ES-I3 (cell line): ENCODE data around the gene RHBDD3.

Experiments used
- H3K36me3 ChIP-seq: 2 replicates; pipeline ENCODE4 v1.6.1; 2013; ENCODE audit warnings: mild to moderate bottlenecking, low read length, control low read depth, moderate library complexity; ENCODE audit not compliant: insufficient read depth
- H3K4me1 ChIP-seq: 2 replicates; pipeline ENCODE4 v1.6.1; 2013; ENCODE audit warnings: mild to moderate bottlenecking, control low read depth, low read length; ENCODE audit not compliant: insufficient read depth
- H3K9ac ChIP-seq: 2 replicates; pipeline ENCODE4 v1.6.1; 2013; ENCODE audit warnings: low read depth, mild to moderate bottlenecking, low read length, moderate library complexity
- H3K9me3 ChIP-seq: 2 replicates; pipeline ENCODE4 v1.6.1; 2013; ENCODE audit warnings: mild to moderate bottlenecking, low read length, moderate library complexity; ENCODE audit not compliant: control insufficient read depth, insufficient read depth

The RHBDD3 gene

GRCh38 chr22:29299136-29299900 lies 31.5 kb upstream of the RHBDD3 start:
- Histone ChIP-seq H3K4me1 (no peaks in the 10 kb centered on the region), H3K36me3 (peaks cover 48% of the 10 kb centered on the region), H3K9ac (no peak overlapping the region), H3K9me3 (no peaks in the 10 kb centered on the region; the same call in 1 of the 2 replicates)

- Histone ChIP-seq H3K4me1 (no peaks in the 10 kb centered on the region), H3K9me3 (no peaks in the 10 kb centered on the region; the same call in 1 of the 2 replicates), H3K9ac (no peak overlapping the region), H3K36me3 (peaks cover 52% of the 10 kb centered on the region)
Observed at GRCh38 chr22:29298641-29299040, 30.9 kb upstream of the RHBDD3 start.

- H3K9ac ChIP-seq, result no peak overlapping the region
- no peaks in the 10 kb centered on the region for H3K9me3 ChIP-seq
- H3K36me3 ChIP-seq, result peaks cover 81% of the 10 kb centered on the region
- H3K4me1 ChIP-seq, result no peaks in the 10 kb centered on the region
Observed at GRCh38 chr22:29292379-29292778, 24.6 kb upstream of the RHBDD3 start.

- H3K9ac ChIP-seq, result no peak overlapping the region
- H3K36me3 ChIP-seq, result peaks cover 79% of the 10 kb centered on the region
- H3K4me1 ChIP-seq, result no peaks in the 10 kb centered on the region
- no peaks in the 10 kb centered on the region for H3K9me3 ChIP-seq
Observed at GRCh38 chr22:29291215-29291614, 23.4 kb upstream of the RHBDD3 start.

DNA sequence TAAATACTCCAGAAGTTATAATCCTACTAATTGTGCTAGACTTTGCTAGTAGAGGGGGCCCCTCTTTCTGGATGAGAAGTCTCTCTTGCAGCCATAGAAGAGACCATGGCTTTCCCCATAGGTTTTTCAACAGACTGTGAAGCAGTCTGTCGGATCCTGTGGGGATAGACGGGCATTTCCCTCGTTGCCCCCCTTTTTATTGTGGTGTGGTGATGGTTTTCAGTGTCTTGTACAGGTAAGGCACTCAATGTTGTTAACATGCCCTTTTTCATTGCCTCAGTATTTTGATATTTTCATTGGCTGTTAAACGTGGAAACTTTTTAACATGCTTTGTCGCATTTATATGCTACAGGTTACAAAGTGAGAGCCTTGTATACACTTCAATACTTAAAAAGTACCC lies 22.3 kb upstream of the RHBDD3 start:
- H3K9me3 ChIP-seq, result no peaks in the 10 kb centered on the region
- no peak overlapping the region for H3K9ac ChIP-seq
- no peaks in the 10 kb centered on the region for H3K4me1 ChIP-seq
- H3K36me3 ChIP-seq, result peaks cover 74% of the 10 kb centered on the region

DNA sequence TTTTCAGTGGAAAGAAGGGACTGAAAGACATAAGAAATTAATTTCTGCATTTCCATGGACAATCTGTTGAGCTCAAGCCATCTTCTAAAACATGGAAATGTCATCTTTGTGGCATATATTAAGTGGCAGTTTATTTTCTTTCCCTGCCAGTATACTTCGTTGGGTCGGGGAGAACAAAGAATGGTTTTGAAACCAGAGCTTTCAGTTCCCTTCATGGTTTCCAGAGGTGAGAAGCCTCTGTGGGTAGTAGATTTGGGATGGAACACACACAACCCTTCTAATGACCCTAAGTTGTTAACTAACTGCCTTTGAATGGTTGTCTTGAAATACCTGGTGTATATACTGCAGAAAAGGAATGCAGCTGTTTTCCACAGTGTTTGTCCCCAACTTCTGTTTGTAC lies 21.1 kb upstream of the RHBDD3 start:
- Histone ChIP-seq H3K36me3 (peaks cover 74% of the 10 kb centered on the region), H3K9me3 (no peaks in the 10 kb centered on the region)

DNA sequence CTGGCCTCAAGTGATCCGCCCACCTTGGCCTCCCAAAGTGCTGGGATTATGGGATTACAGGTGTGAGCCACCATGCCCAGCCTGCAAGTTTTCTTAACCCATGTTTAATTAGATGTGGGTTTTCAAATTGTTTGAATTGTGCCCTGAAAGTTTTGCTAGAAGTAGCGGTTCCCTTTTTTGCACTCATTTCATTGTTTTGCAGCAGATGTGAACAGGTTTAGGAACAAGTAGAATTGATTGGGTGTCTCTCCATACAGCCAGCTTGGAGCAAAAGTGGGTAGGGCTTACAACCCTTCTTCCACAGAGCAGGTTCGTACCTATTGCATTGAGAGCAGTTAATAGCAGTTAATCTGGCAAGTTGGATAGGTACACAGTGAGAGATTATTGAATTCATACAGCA lies 16.4 kb upstream of the RHBDD3 start:
- Histone ChIP-seq H3K36me3 (peaks cover 73% of the 10 kb centered on the region), H3K9ac (no peak overlapping the region), H3K9me3 (no peaks in the 10 kb centered on the region), H3K4me1 (no peaks in the 10 kb centered on the region)

More for the DNA sequence above, 21.1 kb upstream of the RHBDD3 start:
- H3K4me1 ChIP-seq, result no peaks in the 10 kb centered on the region
- H3K9ac ChIP-seq, result no peak overlapping the region

- Histone ChIP-seq H3K9me3 (no peaks in the 10 kb centered on the region), H3K4me1 (peaks cover under 1% of the 10 kb centered on the region; the same call in 1 of the 2 replicates), H3K36me3 (peaks cover 73% of the 10 kb centered on the region), H3K9ac (no peak overlapping the region)
Observed at GRCh38 chr22:29277927-29278326, 10.1 kb upstream of the RHBDD3 start.

DNA sequence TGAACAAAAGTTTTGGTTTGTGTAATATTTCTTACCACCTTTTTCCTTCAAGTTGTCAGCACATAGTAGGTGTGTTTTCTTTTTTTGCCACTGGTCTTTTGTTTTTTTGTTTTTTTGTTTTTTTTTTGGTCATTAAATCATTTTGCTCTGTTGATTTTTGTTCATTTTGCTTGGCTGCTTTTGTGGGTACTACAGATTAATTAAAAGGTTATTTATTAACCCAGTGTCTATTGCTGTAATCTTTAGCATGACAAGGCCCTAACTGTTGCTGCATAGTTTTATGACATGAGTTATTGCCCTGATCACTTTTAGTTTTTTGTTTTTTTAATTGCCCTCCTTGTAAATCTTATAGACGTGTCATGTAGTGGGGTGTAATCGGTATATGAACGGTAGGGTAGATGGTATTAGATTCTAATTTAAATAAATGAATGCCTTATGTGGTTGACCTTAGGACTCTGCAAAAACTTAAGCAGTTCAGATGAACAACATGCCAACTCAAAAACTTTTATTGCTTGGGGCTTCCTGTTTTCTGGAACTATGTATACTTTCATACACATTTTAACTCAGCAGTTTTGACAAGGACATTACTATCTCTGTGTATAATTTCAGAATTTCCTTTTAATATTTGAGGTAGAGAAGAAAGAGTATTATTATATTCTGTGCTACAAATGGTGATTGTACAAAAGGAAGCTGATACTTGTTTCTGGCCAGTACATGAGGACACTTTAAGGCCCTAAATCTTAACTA lies 8.2 kb upstream of the RHBDD3 start:
- Histone ChIP-seq H3K4me1 (peaks cover 14% of the 10 kb centered on the region), H3K9me3 (no peaks in the 10 kb centered on the region), H3K9ac (no peak overlapping the region), H3K36me3 (peaks cover 62% of the 10 kb centered on the region)

DNA sequence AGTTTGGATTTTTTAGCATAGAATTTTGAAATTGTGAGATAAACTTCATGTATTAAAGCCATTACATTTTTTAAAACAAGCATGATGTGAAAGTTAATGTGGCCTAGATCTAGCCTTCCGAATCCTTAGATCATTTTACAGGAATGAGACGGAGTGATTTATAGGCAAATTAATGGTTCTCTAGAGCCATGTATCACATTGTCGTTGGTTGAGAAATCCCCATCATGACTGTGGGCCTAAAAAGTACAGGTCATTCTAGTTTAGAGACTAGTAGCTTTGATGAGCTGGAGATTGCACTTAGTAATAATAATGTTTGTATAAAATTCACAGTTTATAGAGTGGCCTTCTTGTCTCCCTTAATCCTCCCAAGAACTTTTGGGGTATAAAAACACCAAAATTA lies 7.4 kb upstream of the RHBDD3 start:
- peaks cover 22% of the 10 kb centered on the region for H3K4me1 ChIP-seq
- H3K36me3 ChIP-seq, result peaks cover 60% of the 10 kb centered on the region

DNA sequence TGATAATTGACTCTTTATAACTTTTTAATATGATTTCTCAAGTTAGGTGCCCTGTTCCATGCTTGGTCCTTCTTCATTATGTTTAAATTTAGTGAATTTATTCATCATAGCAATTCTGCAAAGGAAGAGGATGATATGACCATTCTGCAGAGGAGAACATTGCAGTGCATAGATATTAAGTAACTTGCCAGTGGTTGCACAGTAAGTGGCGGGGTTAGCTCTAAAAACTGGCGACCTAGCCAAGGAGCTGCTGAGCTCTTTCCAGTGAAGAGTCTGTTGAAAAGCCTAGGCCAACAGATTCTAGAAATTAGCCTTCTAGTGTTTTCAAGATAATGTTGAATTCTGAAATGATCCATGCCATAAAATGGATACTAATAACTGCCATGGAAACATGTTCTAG lies 4.8 kb upstream of the RHBDD3 start:
- Histone ChIP-seq H3K36me3 (peaks cover 48% of the 10 kb centered on the region), H3K9me3 (no peaks in the 10 kb centered on the region), H3K4me1 (peaks cover 24% of the 10 kb centered on the region), H3K9ac (no peak overlapping the region)

More for the DNA sequence above, 7.4 kb upstream of the RHBDD3 start:
- H3K9me3 ChIP-seq, result no peaks in the 10 kb centered on the region
- no peak overlapping the region for H3K9ac ChIP-seq

DNA sequence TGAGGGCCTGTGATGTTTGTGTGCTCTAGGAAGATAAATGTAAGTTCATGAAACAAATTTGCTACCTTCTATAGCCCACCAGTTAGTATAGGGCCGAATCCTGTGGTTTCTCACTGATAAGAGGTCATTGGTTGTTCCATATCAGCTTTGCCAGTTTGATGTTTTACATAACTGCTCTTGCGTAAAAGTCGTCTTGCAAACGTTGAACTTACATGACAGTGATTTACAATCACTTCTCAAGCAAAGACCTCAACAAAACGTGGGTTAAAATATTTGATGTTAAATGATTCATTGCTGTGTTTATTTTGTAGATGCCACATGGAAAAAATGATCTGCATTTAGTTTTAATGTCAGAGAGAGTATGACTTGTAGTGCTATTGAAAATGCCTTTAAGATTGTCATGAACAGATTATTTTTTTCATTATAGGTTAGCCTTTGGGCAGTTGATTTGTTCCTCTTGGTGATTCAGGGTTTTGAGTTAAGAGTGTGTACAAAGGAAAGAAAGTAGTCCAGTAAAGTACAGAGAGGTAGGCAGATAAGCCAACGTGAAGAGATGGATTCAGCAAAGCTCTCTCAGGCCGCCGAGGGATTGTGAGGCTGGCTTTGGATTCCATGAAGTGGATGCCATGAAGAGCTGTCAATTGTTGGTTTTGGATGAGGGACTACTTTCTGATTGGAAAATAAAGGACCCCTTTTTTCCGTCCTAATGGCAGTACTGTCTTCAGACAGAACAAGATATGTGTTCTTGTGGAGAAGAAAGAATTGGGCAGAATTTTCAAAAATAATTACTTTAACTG lies 2.9 kb upstream of the RHBDD3 start:
- peak overlapping the region; percentile 7; the same call in 1 of the 2 replicates for H3K9ac ChIP-seq
- H3K36me3 ChIP-seq, result peaks cover 33% of the 10 kb centered on the region

DNA sequence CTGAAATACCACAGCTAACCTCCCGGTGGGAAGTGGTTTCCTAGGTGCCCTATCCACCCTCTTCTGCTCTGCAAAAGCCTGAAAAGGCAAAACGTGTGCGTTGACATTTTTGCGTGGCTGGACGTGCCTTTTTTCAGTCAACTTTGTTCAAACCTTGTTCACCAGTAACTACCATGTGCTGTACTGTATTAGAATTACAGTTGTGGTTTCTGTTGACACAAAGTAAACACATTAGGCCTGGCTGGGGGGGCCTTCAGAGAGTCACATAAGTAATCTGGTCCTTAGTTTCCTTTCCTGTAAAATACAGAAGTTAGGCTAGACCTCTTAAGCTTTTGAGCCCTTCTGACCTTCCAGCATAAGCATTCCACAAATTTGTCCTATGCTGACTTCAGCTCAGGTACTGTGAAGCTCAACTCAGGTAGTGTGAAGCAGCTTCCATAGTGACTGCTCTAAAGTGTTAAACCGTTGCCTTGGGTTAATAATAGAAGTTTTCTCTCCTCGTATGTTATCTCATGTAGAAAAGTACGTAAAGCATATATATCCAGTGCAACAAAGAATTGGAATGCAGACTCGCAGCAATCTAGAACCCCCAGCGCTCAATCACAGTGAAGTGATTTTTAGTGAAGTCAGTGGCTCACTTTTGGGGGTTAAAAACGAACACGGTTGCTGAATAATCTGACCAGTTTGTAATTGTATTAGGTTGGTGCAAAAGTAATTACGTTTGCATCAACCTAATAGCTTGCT lies 2.1 kb upstream of the RHBDD3 start:
- Histone ChIP-seq H3K36me3 (peaks cover 28% of the 10 kb centered on the region), H3K9ac (peak overlapping the region; percentile 98), H3K4me1 (peaks cover 30% of the 10 kb centered on the region), H3K9me3 (no peaks in the 10 kb centered on the region)

More for the DNA sequence above, 2.9 kb upstream of the RHBDD3 start:
- no peaks in the 10 kb centered on the region for H3K9me3 ChIP-seq
- H3K4me1 ChIP-seq, result peaks cover 30% of the 10 kb centered on the region

DNA sequence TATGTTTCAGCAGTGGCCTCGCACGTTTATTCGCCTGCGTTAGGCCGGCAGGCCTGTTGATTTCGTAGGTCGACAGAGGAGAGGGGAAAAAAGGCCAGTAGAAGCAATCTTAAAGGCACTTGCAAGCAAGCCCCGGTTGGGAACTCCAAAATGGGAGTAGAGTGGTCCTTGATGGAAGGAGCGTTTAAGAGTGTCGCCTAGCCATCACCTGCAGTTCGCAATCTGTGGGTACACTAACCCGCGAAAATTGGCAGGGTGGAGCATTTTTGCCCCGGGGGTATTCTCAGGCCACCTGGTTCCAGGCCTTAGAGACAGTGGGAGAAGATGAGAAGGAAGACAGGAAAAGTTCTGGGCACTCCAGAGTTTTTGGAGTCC lies 1.4 kb upstream of the RHBDD3 start:
- H3K9ac ChIP-seq, result peak overlapping the region; percentile 98
- peaks cover 30% of the 10 kb centered on the region for H3K4me1 ChIP-seq
- H3K9me3 ChIP-seq, result no peaks in the 10 kb centered on the region
- H3K36me3 ChIP-seq, result peaks cover 26% of the 10 kb centered on the region
